RWPE2 (cell line): Measurements from ENCODE around the gene NPLOC4.

Experiments used
- ATAC-seq: fragments of 200-7000 bp; cut with Tn5 transposase; 3 replicates; pipeline ENCODE4 v1.9.1; 2021; ENCODE audit warnings: low read depth
- DNase-seq: peaks from one replicate; pipeline ENCODE4 v3.0.0-alpha.2; 2020; ENCODE audit warnings: low spot score
- H3K27ac ChIP-seq: fragments of 450-650 bp; 2 replicates; pipeline ENCODE4 v1.5.1; 2017; ENCODE audit warnings: mild to moderate bottlenecking; ENCODE audit not compliant: poor library complexity, severe bottlenecking
- H3K27me3 ChIP-seq: fragments of 250-450 bp; sonication (Bioruptor Pico); 2 replicates; pipeline ENCODE4 v1.5.1; 2021; ENCODE audit warnings: mild to moderate bottlenecking, moderate library complexity; ENCODE audit not compliant: insufficient read depth, poor library complexity, severe bottlenecking
- H3K36me3 ChIP-seq: fragments of 250-450 bp; sonication (Bioruptor Pico); 2 replicates; pipeline ENCODE4 v1.5.1; 2020; ENCODE audit warnings: low read depth, mild to moderate bottlenecking, moderate library complexity
- H3K4me1 ChIP-seq: fragments of 250-450 bp; sonication (Bioruptor Pico); 2 replicates; pipeline ENCODE4 v1.5.1; 2021; ENCODE audit warnings: mild to moderate bottlenecking, moderate library complexity; ENCODE audit not compliant: insufficient read depth, poor library complexity, severe bottlenecking
- H3K4me3 ChIP-seq: fragments of 250-450 bp; sonication (Bioruptor Pico); 2 replicates; pipeline ENCODE4 v1.5.1; 2021; ENCODE audit warnings: mild to moderate bottlenecking, moderate library complexity; ENCODE audit not compliant: severe bottlenecking
- H3K9me3 ChIP-seq: fragments of 250-450 bp; sonication (Bioruptor Pico); 2 replicates; pipeline ENCODE4 v1.5.1; 2021; ENCODE audit warnings: mild to moderate bottlenecking, moderate library complexity; ENCODE audit not compliant: severe bottlenecking
- TF ChIP-seq, protein P1 (sequence below): fragments of 450-650 bp; IDR thresholded peaks from one replicate; pipeline ENCODE4 v1.5.1; 2017; ENCODE audit warnings: mild to moderate bottlenecking, moderate library complexity; ENCODE audit not compliant: poor library complexity, severe bottlenecking

The NPLOC4 gene

GRCh38 chr17:81640011-81640410, 3.1 kb upstream of the NPLOC4 start:
- peaks cover 16% of the 10 kb centered on the region for H3K4me1 ChIP-seq
- peaks cover under 1% of the 10 kb centered on the region; the same call in 1 of the 2 replicates for H3K36me3 ChIP-seq
- no peak overlapping the region for H3K27ac ChIP-seq
- TF ChIP-seq, protein P1, sequence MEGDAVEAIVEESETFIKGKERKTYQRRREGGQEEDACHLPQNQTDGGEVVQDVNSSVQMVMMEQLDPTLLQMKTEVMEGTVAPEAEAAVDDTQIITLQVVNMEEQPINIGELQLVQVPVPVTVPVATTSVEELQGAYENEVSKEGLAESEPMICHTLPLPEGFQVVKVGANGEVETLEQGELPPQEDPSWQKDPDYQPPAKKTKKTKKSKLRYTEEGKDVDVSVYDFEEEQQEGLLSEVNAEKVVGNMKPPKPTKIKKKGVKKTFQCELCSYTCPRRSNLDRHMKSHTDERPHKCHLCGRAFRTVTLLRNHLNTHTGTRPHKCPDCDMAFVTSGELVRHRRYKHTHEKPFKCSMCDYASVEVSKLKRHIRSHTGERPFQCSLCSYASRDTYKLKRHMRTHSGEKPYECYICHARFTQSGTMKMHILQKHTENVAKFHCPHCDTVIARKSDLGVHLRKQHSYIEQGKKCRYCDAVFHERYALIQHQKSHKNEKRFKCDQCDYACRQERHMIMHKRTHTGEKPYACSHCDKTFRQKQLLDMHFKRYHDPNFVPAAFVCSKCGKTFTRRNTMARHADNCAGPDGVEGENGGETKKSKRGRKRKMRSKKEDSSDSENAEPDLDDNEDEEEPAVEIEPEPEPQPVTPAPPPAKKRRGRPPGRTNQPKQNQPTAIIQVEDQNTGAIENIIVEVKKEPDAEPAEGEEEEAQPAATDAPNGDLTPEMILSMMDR: no peak
- no peaks in the 10 kb centered on the region for H3K27me3 ChIP-seq
- DNase-seq: no peak
- ATAC-seq: no peak
- H3K4me3 ChIP-seq: no peak overlapping the region
- no peaks in the 10 kb centered on the region for H3K9me3 ChIP-seq

- TF ChIP-seq, protein P1: no peak
- ATAC-seq: no peak
- H3K27me3 ChIP-seq: no peaks in the 10 kb centered on the region
Measured at GRCh38 chr17:81638683-81639082, 1.8 kb upstream of the NPLOC4 start.

GRCh38 chr17:81635973-81636504, 873 bp downstream of the NPLOC4 start:
- peak; percentile 61 for ATAC-seq

More at GRCh38 chr17:81638683-81639082, 1.8 kb upstream of the NPLOC4 start:
- Histone ChIP-seq H3K4me3 (no peak overlapping the region), H3K4me1 (peaks cover 16% of the 10 kb centered on the region), H3K27ac (no peak overlapping the region), H3K36me3 (peaks cover 11% of the 10 kb centered on the region), H3K9me3 (no peaks in the 10 kb centered on the region)
- DNase-seq: no peak

GRCh38 chr17:81635431-81635830, 1.5 kb downstream of the NPLOC4 start:
- TF ChIP-seq, protein P1: no peak
- Histone ChIP-seq H3K4me3 (peak overlapping the region; percentile 97), H3K36me3 (peaks cover 27% of the 10 kb centered on the region), H3K27me3 (no peaks in the 10 kb centered on the region), H3K27ac (peak overlapping the region; percentile 71), H3K4me1 (peaks cover 6% of the 10 kb centered on the region), H3K9me3 (no peaks in the 10 kb centered on the region)
- peak; percentile 32 for ATAC-seq
- no peak for DNase-seq

More at GRCh38 chr17:81635973-81636504, 873 bp downstream of the NPLOC4 start:
- Histone ChIP-seq H3K4me3 (peak overlapping the region; percentile 97), H3K9me3 (no peaks in the 10 kb centered on the region), H3K27me3 (no peaks in the 10 kb centered on the region), H3K36me3 (peaks cover 21% of the 10 kb centered on the region), H3K4me1 (peaks cover 6% of the 10 kb centered on the region), H3K27ac (peak overlapping the region; percentile 71)
- no peak for DNase-seq
- TF ChIP-seq, protein P1: no peak

DNA sequence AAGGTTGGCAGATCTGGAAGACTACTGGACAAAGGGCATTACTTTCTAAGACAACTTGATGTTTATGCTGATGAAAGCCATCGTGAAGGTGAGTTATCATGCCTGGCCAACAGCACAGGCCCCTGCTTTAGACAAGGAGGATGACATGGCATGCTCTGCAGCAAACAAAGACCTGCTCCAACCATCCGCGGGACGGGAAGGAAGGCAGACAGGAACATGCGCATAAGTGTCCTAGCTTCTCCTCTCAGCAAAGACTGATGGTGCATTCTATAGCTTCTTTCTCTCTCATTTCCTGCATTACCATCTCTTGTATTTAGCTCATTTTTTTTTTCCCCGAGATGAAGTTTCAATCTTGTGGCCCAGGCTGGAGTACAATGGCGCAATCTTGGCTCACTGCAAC, 5.4 kb downstream of the NPLOC4 start:
- Histone ChIP-seq H3K36me3 (peaks cover 67% of the 10 kb centered on the region), H3K9me3 (no peaks in the 10 kb centered on the region), H3K4me3 (no peak overlapping the region), H3K27ac (no peak overlapping the region), H3K4me1 (peaks cover 6% of the 10 kb centered on the region), H3K27me3 (no peaks in the 10 kb centered on the region)
- ATAC-seq (no peak), DNase-seq (no peak)
- TF ChIP-seq, protein P1: no peak
